GF-D8 (cell line): ENCODE data around the gene CCDC51.

ENCODE experiments used
- DNase-seq: peaks from one replicate; lab custom pipeline; 2025; lab: John Stamatoyannopoulos, UW

Gene CCDC51

DNA sequence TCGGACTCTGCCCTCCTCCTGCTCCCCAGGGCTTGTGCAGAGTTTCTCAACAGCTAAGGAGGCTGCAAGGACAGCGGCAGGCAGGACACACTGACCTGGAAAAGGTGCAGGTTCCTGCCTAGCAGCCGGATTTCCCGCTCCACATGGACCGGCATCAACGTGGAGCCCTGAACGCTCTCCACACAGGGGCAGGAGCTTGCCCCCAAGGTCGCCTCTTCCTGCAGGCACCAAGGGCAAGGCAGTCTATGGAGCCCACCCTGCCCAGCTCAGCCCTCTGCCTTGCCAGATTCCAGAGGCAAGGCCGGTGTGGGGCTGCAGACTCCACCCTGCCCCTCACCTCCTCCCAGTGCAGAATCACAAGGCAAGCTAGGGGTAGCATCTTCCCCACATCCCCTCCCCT lies 20.8 kb downstream of the CCDC51 start:
- no peak for DNase-seq

GRCh38 chr3:48418651-48419050 lies 21.3 kb downstream of the CCDC51 start:
- no peak for DNase-seq

- DNase-seq, result no peak
Observed at GRCh38 chr3:48418140-48418539, 21.8 kb downstream of the CCDC51 start.

DNA sequence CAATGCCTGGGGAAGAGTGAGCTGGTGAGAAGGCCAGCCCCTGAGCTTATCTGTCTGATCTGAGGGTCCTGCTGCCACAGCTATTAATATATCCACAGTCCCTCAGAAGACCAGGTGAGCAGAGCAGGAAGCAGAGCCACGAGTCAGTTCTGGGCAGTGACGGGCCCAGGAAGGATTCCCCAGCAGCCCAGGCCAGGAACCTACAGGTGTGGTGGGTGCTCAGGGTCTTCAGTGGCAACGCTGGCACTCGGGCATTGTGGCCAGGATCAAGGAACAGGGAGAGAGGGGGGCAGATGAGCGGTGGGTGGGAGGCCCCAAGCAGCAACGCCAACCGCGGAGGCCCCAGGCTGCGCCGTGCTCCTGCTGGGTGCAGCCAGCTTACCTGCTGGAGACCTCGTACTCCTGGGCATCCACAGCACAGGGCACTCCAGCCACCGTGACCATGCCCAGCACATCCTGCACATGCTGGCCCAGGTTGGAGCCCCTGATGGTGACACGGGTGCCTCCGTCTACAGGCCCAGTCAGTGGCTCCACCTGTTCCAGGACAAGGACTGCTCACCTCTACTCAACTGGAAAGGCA lies 22.3 kb downstream of the CCDC51 start:
- DNase-seq, result no peak

- DNase-seq, result no peak
Observed at GRCh38 chr3:48416546-48416945, 23.4 kb downstream of the CCDC51 start.

- DNase-seq, result no peak
Observed at GRCh38 chr3:48416091-48416505, 23.8 kb downstream of the CCDC51 start.

DNA sequence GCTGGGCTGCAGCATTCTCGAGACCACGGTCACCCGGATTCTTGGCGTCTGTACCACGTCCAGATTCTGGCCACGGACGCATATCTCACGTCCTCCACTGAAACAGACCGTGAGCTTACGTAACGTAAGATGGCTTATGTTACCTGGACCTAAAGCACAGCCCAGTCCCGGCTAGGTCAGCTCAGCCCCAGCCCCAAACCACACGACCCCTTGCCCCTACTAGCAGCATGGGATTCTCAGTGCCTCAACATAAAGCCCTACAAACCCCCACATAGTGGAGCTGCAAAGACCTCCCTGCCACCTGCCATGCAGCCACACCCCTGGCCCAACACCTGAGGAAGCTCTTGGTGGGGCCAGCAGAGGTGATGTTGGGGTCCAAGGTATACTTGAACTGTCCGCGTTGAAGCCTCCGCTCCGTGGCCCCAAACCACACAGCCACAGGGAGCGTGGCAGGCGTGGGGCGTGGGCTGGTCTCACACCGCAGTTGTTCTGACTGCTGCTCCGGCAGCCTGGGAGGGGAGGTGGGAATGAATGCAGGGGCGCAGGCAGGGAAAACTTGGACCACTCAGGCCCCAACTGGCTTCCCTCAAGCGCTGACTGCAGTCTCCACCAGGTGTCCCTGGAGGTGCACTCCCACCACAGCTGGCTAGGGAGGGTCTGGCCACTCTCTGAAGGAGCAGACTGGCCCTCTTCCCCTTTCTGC lies 24.5 kb downstream of the CCDC51 start:
- DNase-seq, result no peak

GRCh38 chr3:48414376-48415250 lies 25.3 kb downstream of the CCDC51 start:
- no peak for DNase-seq

GRCh38 chr3:48413611-48414010 lies 26.3 kb downstream of the CCDC51 start:
- no peak for DNase-seq

DNA sequence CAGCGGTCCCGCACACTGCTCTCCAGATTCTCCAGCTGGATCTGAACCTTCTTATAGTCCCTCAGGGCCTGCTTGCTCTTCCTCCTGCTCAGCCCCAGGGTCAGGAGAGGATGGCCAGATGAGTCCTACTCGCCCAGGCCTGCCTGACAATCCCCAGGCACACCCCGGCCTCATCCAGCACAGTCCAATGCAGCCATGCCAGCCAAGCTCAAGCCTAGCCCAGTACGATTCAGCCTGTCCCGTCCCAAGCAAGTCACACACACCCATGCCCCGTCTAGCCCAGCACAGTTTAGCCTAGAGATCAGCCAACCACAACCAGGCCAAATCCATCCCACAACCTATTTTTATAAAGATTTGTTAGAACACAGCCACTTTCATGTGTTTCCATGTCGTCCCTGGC lies 26.8 kb downstream of the CCDC51 start:
- no peak for DNase-seq

DNA sequence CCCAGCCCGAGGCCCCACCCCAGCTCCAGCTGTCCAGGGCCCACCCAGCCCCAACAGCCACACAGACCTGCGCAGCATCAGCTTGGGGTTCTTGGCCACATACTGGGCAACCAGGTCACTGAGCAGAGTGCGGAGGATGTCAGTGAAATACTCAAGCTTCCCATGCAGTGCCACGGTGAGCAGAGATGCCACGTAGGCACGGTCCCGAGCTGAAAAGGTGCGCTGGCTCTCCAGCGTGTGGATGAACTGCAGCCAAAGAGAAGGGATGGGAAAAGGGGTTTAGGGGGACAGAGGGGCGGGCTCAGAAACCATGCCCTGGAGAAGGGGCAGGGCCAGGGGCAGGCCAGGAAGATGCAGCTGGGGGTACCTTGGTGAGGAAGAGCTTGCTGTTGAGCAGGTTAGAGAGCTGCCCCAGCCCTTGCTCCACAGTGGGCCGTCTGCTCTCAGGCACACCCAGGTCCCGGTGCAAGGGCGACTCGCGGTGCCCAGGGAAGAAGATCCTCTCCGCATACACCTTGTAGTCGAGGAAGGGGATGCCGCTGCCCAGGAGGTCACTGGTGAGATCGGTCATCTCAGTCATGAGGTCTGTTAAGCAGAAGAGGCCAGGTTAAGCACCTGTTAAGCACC lies 27.4 kb downstream of the CCDC51 start:
- DNase-seq, result no peak

DNA sequence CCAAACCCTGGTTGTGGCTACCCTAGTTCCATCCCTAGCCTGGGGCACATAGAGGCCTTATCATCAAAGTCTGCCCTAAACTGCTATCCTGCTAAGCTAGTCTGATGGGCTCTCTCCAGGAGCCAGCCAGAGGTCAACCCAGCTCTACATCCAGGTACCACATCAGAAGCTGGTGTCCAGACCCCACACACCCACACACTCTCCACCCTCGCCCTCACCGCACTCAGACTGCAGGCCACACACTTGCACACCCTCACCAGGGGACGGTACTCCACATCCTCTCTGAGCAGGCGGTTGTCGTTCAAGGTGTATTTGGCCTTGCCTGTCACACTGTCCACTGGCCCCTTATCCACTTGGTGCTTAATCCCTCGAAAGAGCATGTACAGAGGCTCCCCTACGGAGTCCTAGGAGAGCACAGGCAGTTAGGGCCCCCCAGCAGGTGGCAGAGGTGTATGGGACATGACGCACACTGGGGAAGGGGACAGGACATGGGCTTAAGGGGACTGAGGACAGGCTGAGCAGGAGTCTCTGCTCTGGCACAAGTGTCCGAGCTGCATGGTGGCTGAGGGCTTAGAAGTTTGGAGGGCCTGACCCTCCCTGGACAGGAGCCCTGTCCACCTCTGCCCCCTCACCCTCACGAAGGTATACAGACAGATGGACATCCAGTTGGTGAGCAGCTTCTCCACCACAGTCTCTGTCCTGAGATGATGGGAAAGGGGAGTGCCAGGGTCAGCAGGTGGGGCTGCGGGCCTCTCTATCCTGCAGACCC lies 28.1 kb downstream of the CCDC51 start:
- DNase-seq, result no peak

DNA sequence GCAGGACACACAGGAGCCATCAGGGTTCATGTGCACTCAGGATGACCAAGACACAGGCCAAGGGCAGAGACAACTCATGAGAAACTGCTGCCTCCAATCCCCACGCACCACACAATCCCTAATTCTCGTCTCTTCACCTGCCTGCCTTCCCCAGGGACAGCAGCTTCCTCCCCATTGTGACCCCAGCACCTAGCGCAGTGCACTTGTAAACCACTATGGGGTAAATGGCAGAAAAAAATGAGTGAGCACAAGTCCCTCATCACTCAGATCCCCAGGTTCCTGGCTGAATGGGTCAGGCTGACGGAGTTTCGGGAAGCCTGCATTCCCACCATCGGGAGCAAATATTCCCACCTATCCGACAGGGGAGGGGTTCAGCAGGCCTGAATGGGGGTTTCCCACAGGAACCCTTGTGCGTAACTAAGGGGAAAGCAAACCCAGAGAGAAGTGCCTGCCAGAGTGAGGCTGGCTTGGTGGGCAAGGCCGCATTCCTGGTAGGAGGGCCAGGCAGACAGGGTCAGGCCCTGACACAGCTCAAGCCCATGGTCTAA lies 28.8 kb downstream of the CCDC51 start:
- no peak for DNase-seq

DNA sequence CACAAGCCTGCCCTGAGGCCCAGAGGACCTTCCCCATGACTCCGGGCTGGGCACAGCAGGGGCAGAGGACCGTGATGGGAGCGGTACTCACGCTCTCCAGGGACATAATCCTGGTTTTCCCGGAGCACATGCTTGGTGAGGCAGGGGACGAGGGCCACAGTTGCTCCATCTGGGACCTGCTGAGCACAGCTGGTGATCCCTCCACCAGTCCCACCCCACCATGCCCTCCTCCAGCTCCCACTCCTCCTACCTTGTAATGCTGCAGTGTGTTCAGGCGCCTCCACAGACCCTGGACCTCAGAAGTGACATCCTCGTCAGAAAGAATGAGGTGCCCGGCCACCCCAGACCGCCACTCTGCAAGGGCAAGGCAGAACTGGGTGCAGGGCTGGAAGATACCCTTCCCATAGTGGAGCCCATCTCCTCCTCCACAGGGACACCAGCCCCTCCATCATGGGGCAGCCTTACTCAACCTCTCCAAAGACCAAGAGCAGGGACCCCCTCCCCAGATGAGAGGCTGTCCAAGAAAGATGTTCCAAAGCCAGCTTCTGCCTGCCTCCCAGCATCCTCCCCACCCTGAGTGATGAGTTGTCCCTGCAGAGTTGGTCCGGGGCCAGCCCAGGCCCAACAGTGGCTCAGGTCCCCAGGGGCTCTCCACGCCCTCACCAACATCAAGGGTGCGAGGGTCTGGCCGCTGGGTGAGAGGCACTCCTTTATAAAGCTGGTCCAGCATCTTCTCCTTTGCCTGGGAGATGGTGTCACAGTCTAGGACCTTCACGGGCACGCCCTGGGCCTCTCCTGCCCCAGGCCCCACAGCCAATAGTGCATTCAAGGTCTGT lies 29.5 kb downstream of the CCDC51 start:
- DNase-seq, result no peak

GRCh38 chr3:48409291-48410201 lies 30.4 kb downstream of the CCDC51 start:
- DNase-seq, result no peak

- no peak for DNase-seq
Observed at GRCh38 chr3:48408823-48409281, 31.1 kb downstream of the CCDC51 start.

DNA sequence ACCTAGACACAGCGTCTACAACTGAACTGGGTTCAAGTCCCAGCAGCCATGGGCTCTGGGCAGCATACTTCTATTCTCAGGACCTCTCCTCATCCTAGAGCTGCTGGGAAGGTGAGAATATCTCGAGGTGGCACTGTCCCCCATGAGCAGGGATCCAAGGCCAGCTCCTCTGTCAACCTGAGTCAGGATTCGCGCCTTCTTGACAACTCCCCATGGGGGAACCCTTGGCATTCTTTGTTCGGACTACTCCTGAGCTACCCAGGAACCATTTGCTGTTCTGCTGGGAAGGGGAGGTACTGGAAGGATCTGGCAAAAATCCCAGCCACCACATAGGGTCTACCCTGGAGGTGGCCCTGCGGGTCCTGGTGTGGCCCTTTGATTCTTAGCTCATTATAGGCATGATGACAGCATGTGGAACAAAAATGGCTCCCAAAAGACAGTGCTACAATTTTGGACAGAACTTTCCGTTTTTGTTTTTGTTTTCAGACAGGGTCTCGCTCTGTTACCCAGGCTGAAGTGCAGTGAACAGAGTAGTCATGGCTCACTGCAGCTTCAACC lies 32.3 kb downstream of the CCDC51 start:
- DNase-seq, result no peak

DNA sequence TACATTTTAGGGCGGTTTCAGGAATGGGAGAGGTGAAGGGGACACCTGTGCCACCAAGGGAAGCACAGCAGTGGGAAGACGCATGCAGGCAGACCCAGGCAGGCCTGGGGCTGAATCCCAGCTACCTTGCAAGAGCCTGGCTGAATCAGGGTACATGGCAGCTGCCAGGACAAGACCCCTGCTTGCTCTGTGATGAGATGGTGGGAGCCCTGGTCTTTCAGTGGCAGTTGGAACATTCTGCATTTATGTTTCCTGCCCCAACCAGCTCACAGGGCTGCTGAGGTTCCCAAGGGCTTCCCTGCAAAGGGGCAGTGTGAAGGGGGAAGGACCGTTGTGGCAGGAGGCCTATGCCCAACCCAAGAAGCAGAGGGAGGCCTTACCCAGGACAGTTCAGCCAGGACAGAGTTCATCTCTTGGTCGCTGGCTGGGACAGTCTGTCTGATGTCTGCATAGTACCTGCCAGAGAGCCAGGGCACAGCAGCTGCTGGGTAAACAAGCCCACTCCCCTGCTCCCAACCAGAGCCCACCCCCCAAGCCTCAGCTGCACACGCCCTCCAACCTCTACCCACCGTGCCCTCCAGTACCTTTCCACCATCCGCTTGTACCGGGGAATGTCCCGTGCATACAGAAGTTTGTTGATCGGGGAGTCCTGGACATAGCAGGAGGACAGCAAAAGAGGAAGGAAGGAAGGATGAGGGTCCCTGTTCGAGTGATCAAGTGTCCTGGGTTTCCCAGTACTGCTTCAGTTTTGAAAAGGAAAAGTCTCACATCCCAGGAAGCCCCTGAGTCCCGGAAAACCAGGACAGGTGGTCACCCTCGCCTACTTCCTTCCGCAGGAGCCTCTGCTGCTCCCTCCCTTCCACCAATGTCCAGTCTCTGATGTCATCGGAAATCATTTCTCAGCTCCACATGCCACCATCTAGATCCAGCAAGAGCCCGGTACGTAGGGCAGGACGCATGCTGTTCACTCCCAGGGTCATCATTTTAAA lies 33.2 kb downstream of the CCDC51 start:
- DNase-seq, result no peak
